CD4-positive, alpha-beta T cell treated with Interleukin-15 for 4 hours (primary cell): ENCODE data around the gene DHX32.

Experiments used
- DNase-seq: peaks from one replicate; pipeline ENCODE4 v3.0.0-alpha.2; 2020; ENCODE audit warnings: low spot score

The DHX32 gene

DNA sequence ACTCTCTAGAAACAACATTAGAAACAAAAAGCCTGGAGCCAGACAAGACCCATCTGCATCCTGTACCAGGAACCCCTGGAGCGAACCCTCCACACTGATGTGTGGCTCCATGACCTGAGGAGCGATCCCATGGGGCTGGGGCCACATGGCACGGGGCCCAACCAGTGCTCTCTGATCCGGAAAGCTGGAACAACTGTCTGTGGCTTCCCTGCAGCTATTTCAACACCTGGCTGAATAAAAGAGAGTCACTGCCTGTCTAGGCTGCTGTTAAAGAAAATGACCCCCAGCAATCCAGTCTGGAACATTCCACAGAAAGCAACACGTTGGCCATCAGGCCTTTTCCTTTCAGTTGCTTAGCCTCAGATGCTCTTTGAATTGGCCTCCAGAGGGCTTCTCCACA, 79.0 kb downstream of the DHX32 start:
- DNase-seq, result no peak

DNA sequence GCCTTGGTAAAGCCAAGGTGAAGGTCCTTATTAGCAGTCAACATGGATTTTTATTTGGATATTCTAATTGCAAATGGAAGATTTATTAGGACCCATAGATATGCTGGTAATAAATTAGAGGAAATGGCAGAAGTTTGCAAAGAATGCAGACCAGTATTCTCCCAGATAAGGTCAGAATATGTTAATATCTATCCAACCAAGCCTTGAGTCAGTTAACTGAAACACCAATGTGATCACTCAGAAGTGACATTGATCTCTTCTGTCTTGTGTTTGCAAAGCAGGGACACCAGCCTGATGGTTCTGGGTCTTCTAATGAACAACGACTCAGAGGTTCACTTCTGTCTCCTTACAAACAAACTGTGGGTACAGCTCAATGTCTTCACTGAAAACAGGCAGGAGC, 79.5 kb downstream of the DHX32 start:
- DNase-seq, result no peak

DNA sequence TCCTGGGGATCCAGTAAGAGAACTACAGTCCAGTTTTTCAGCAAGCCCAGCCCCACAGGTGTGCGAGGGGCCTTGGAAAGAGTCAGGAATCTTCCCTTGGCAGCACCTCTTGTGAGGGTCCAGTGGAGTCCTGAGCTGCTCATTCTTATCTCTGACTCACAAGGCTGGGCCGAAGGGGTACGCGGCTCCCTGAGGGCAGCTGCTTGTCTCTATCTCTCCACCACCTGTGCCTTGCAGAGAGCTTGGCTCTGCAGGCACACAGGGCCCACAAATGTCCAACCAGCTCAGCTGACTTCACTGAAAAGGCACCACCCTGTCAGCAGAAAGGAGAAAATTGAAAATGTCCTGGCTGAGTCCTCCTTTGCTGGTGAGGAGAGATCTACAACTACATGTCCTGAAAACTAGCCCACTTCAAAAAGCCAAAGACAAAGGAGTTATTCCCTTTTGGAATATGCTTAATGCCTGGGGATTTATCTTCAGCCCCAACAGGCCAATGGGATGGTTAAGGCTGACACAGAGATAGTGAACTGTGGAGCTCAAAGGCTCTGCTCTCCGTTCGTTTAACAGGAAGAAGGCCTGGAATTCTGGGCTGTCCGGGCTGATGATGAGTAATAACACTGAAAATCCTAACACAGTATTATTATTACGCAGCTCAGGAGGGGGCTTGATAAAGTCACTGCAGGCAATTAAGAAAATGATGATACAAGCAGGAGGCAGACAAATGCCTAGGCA, 81.5 kb downstream of the DHX32 start:
- DNase-seq, result no peak

DNA sequence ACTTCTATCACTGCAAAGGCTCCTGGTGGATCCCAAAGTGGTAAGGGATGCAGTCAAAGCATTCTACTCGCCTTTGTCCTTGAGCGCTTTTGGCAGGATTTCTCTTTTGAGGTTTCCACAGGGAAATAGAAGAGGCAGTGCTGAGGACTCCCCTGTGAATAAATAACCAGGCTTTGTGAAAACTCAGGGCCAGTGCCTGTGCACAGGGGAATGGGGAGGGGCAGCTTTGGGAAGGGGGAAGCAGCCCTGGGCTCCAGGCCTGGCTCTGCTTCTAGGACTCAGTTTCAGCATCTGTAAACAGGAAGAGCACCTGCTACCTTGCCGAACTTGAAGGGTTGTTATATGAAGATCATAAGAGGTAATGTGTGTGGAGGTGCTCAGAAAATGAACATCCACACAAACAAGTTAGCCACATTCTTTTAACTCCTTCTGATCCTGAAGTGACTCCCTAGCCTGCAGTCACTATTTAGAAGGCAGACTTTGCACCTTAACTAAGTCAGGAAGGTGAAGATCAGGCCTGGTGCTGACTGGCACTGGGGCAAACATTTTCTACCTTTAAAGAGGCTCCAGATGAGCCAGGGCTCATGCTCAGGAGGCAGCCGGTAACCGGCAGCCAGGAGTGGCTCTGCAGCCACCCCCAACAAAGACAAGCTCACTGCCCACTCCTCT, 83.0 kb downstream of the DHX32 start:
- DNase-seq, result no peak

DNA sequence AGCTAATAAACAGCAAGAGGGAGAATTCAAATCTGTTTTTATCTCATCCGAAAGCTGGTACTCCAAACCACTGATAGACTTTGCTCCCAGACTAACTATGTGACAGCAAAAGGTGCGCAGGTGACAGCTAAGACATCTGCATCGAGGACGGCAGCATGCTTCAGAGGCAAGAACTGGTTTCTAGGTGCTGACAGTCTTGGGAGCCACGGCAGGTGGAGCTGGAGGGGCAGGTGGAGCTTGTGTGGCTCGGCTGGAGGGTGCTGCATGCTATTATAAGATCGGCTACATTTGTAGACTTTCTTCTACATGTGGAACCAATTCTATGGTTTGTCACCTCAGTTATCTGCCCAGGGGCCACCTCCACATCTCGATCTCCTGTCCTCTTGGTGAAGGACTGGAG, 83.7 kb downstream of the DHX32 start:
- no peak for DNase-seq

DNA sequence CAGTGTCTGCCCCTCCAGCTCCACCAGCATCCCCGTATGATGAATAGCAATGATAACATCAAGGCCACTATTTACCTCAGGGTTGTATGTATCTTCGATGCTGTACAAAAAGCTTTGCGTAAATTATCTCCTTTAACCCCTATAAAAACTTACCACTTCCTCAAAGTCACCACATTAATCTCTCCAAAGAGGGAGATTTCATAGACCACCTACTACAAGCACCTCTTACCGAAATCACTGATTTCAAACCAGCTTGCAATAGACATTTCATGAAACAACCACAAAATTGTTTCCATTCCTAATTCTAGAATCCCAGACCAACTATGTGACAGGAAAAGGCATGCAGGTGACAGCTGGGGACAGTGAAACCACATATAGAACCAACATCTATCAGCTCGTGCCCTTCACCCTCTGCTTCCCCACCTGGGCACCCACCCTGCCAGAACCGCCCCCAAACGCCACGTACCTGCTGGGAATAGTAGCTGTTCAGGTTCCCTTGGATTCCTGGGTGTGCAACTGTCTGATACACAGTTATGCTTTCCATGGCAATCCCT, 85.4 kb downstream of the DHX32 start:
- DNase-seq, result no peak

DNA sequence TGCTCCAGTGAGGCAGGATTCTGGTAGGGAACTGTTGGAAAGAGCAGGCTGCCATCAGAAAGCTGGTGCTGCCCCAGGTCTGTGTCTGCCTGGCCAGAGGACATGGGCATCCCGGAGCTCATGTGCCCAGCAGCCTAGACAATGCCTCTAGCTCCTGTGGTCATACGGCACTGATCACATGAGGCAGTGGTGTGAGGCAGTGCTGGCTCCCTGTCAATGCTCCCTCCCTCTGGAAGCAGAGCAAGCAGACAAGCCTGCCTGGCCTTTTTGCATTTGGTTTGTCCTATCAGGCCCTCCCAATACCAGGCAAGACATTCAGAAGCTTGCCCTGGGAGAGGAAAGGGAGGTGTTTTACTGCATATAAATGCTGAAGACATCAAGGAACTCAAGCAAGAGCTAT, 86.0 kb downstream of the DHX32 start:
- no peak for DNase-seq

DNA sequence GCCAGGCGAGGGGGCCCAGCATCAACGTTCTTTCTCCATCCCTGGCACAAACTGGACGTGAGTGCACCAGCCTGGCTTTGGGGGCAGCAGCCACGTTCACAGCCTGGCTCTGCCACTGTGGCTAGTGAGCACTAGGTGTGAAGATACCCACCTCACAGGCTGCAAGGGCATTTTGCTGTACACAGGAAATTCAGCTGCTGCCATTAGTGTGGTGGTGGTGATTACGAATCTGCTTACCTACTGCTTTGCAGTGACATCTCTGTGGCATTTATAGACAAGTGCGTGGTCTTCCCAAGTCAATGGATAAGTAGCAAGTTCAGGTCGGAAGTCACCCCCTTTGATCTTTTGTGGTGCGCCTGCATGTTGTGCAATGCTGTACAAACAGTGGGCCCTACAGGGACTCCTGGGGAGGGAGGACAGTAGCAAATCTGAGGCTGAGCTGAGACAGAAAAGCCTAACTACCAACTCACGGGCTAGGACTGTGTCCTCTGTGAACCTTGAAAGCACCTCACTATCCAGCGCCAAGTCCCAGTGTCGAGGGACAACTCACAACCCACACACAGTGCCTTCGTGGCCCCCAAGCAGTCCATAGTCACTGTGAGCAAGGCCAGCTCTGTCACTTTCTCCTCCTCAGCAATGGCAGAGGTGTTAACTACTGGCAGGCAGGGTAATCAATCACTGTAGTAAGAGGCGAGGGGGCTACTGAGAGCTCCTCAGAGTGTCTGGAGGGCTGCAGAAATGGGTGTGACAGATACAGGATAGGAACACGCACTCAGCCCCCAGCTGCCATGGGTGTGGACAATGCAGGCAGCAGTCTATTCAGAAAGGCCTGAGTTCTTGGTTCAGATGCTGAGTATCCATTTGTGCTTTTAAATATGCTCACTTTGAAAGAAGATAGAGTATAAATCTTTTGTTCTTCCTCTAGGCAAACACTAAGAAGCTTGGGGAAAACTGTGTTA, 88.5 kb downstream of the DHX32 start:
- no peak for DNase-seq

DNA sequence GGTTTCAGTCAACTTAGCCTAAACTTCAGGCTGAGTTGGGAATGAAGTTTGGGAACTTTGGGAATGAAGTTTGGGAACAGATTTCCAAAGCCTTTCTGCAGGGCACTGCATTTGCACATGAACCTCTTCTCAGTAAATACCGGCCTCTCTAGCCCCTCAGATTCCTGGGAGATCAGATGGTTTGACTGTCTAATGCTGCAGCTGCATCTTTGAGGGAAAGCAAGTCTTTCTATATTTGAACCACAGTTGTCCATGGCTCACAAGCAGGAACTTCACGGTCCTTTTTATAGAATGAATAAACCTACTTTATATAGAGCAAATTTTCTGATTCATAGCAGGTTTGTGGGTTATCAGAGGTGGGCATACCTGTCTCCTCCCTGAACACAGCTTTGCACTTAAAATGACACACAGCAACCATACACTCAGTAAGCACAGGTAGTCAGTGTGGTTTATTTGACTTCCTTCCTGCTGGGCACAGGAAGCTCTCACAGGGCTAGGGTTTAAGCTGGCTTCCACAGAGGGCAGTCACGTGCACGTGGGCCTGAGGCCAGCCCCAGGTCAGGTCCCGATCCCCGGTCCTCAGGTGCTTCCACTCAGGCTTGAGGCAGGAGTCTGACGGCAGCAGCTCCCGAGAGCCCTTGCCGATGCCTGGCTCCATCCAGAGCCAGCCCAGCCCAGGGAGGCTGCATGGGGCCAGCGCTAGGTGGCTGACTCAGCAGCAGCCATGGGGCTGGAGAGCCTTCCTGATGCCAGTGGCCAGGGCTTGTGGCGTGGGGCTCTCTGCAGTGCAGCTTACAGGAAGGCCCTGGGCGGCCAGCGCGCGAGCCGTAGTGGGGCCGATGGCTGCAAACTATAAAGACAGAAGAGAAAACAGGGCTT, 92.7 kb downstream of the DHX32 start:
- DNase-seq, result no peak
